Activated T-cell treated with anti-CD3 and anti-CD28 coated beads, Interleukin-2, amount 50 U/mL, for 72 hours (primary cell): ENCODE results near the gene COP1. TPM values are rescaled to one million over a fixed set of nuclear protein-coding genes. Genes with fewer than 3 reads are reported as not detected.
"Not testable (repeated sequence)": the region's sequence is repeated elsewhere in the genome, so short reads cannot be mapped to it uniquely, and the experiment has no call there.

Source experiments
- ATAC-seq, 2 donors: fragments of 150-1000 bp; cut with Tn5 transposase; replicated peaks in 1 of 2; 2 replicates each; pipeline ENCODE4 v1.10.0; 2021; ENCODE audit warnings: moderate library complexity in 2 of 2, mild to moderate bottlenecking in 1 of 2
- DNase-seq, 2 donors: peaks; one replicate each; pipeline ENCODE4 v3.0.0; 2021 to 2022; ENCODE audit warnings: mixed read lengths in 1 of 2
- H3K27ac Mint-ChIP-seq: one replicate; pipeline ENCODE4 v1.8.0; 2022; ENCODE audit warnings: mild to moderate bottlenecking, moderate library complexity, mixed read lengths
- H3K27me3 Mint-ChIP-seq: one replicate; pipeline ENCODE4 v1.8.0; 2022; ENCODE audit warnings: low read depth, mixed read lengths
- H3K36me3 Mint-ChIP-seq, 2 donors: one replicate each; pipeline ENCODE4 v1.8.0; 2022; ENCODE audit warnings: mixed read lengths in 2 of 2, mild to moderate bottlenecking in 1 of 2; ENCODE audit not compliant: insufficient read depth in 2 of 2
- H3K4me1 Mint-ChIP-seq: one replicate; pipeline ENCODE4 v1.8.0; 2022; ENCODE audit warnings: low read depth, mixed read lengths
- H3K4me3 Mint-ChIP-seq, 2 donors: one replicate each; pipeline ENCODE4 v1.8.0; 2022; ENCODE audit warnings: mild to moderate bottlenecking in 2 of 2, mixed read lengths in 2 of 2, moderate library complexity in 2 of 2
- H3K9me3 Mint-ChIP-seq, 2 donors: one replicate each; pipeline ENCODE4 v1.8.0; 2022; ENCODE audit warnings: mixed read lengths in 2 of 2
- total RNA-seq, 2 donors: library from RNA; stranded (reverse); gene quantifications; one replicate each; pipeline ENCODE4 v1.2.3, GENCODE V29; 2022

The COP1 gene
- total RNA-seq: 10 to 100 TPM; 53.5 to 56.8 TPM

DNA sequence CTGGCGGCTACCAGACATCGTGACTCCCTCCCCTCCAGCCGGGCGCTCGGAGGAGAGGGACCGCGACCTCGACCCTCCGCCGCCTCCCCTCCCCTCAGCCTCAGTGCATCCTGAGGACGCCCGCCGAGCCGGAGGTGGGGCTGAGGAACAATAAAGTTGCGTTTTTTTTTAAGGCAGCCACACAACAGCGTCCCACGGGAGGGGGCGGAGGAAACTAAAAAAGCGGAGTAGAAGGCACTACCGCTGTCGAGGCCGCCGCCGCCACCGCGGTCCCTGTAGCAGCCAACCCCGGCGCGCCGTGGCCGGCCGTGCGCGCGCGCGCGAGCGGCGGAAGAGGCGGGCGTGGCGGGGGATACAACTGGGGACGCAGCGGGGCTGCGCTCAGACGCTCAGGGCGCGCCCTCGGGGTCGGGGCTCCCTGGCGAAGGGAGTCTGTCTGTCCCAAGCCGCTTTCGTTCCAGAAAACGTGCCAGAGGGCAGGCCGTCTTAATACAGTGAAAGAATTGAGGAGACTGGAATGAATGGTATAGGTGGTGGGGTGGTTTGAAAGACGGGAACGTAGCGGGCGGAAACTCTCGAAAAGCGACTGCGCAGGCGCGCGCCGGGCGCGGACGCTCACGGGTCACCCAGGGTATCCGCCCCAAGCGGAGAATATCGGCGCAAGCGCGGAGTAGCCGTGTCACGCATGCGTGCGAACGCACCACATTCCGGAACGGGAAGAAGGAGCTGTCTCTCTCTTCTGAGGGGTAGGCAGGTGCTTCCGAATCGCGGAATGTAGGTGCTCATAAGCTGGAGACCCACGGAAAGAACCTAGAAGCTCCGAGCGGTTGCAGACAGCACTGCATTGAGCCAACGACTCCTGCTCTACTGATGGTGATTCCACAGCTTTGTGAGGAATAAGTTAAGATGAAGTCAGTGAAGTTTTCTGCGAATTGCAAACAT, at the start of gene COP1:
COP1 (minus strand) TSS at position 326 of the 942 bp plus-strand sequence; CDS start at position 18, 308 bp downstream.
- Mint-ChIP-seq H3K36me3 (peaks cover 6% of the 10 kb centered on the region in 2 donors), H3K4me1 (peaks cover 50% of the 10 kb centered on the region), H3K9me3 (no peaks in the 10 kb centered on the region), H3K4me3 (peak within 1 kb of the TSS; percentile 87 to 96), H3K27ac (peak within 1 kb of the TSS; percentile 90), H3K27me3 (no peaks in the 10 kb centered on the region)
- peak; percentile 91 to 93 for DNase-seq
- ATAC-seq: peak; percentile 86 to 88

GRCh38 chr1:176252191-176252590, 45.1 kb upstream of the COP1 start:
- Mint-ChIP-seq H3K4me3 (no peak overlapping the region), H3K9me3 (no peaks in the 10 kb centered on the region), H3K4me1 (no peaks in the 10 kb centered on the region), H3K36me3 (no peaks in the 10 kb centered on the region), H3K27ac (no peak overlapping the region), H3K27me3 (no peaks in the 10 kb centered on the region)
- ATAC-seq: no peak
- no peak for DNase-seq

GRCh38 chr1:176244851-176245250, 37.8 kb upstream of the COP1 start:
- no peak for ATAC-seq
- no peaks in the 10 kb centered on the region for H3K9me3 Mint-ChIP-seq
- DNase-seq: no peak
- no peak overlapping the region for H3K27ac Mint-ChIP-seq
- peaks cover 15% of the 10 kb centered on the region for H3K4me1 Mint-ChIP-seq
- H3K36me3 Mint-ChIP-seq: peaks cover 0 to 2% of the 10 kb centered on the region in 2 donors
- peaks cover 21% of the 10 kb centered on the region for H3K27me3 Mint-ChIP-seq
- H3K4me3 Mint-ChIP-seq: no peak overlapping the region

- no peak for ATAC-seq
- Mint-ChIP-seq H3K36me3 (peaks cover 0 to 2% of the 10 kb centered on the region in 2 donors), H3K4me3 (no peak overlapping the region)
These were observed 36.7 kb upstream of the COP1 start for GRCh38 chr1:176243746-176244145.

DNA sequence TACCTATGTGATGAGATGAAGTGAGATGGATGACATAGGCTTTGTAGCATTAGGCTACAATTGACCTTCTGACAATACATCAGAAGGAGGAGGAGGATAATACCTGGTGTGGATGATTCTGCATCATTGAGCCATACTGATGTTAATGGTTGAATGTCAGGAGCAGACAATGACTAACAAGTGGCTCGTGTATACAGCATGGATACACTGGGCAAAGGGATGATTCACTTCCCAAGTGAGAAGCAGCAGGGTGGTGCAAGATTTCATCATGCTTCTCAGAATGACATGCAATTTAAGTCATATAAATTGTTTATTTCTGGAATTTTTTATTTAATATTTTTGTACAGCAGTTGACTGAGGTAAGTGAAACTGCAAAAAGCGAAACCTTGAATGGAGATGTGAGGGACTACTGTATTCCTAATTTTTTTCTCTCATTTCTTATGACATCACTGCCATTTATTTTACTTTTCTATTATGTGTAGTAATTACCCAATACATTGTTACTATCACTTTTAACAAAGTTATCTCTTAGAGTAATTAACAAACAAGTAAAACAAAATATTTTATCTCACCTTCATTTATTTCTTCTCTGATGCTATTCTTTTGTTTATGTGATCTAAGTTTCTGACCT, 34.4 kb upstream of the COP1 start:
- H3K4me1 Mint-ChIP-seq: peaks cover 15% of the 10 kb centered on the region
- peaks cover 21% of the 10 kb centered on the region for H3K27me3 Mint-ChIP-seq
- DNase-seq (peak; percentile 19 to 22), ATAC-seq (peak; percentile 99 to 100)
- H3K36me3 Mint-ChIP-seq: peaks cover 0 to 2% of the 10 kb centered on the region in 2 donors
- H3K27ac Mint-ChIP-seq: peak overlapping the region; percentile 82
- no peaks in the 10 kb centered on the region for H3K9me3 Mint-ChIP-seq
- H3K4me3 Mint-ChIP-seq: peak overlapping the region in 1 of 2 donors; percentile 60

More at GRCh38 chr1:176243746-176244145, 36.7 kb upstream of the COP1 start:
- peaks cover 21% of the 10 kb centered on the region for H3K27me3 Mint-ChIP-seq
- no peaks in the 10 kb centered on the region for H3K9me3 Mint-ChIP-seq
- no peak for DNase-seq
- no peak overlapping the region for H3K27ac Mint-ChIP-seq
- peaks cover 15% of the 10 kb centered on the region for H3K4me1 Mint-ChIP-seq

GRCh38 chr1:176233657-176234056, 26.6 kb upstream of the COP1 start:
- H3K4me3 Mint-ChIP-seq, H3K36me3 Mint-ChIP-seq, H3K27ac Mint-ChIP-seq, ATAC-seq, H3K27me3 Mint-ChIP-seq, H3K9me3 Mint-ChIP-seq, H3K4me1 Mint-ChIP-seq, DNase-seq: not testable (repeated sequence)

- Mint-ChIP-seq H3K4me3 (no peak overlapping the region), H3K27me3 (no peaks in the 10 kb centered on the region), H3K9me3 (no peaks in the 10 kb centered on the region), H3K27ac (no peak overlapping the region), H3K36me3 (peaks cover 0 to 1% of the 10 kb centered on the region in 2 donors), H3K4me1 (no peaks in the 10 kb centered on the region)
- ATAC-seq (no peak), DNase-seq (no peak)
These were observed 20.5 kb upstream of the COP1 start for GRCh38 chr1:176227579-176227978.

- no peak for DNase-seq
- no peaks in the 10 kb centered on the region for H3K27me3 Mint-ChIP-seq
- no peak for ATAC-seq
- H3K4me3 Mint-ChIP-seq: no peak overlapping the region
- no peaks in the 10 kb centered on the region for H3K4me1 Mint-ChIP-seq
- H3K9me3 Mint-ChIP-seq: no peaks in the 10 kb centered on the region
- no peak overlapping the region for H3K27ac Mint-ChIP-seq
- no peaks in the 10 kb centered on the region for H3K36me3 Mint-ChIP-seq
These were observed 18.8 kb upstream of the COP1 start for GRCh38 chr1:176225911-176226310.

GRCh38 chr1:176225479-176225875, 18.4 kb upstream of the COP1 start:
- no peak for DNase-seq
- no peak overlapping the region for H3K4me3 Mint-ChIP-seq

GRCh38 chr1:176222196-176222595, 15.1 kb upstream of the COP1 start:
- no peaks in the 10 kb centered on the region for H3K4me1 Mint-ChIP-seq
- no peak for ATAC-seq
- H3K27me3 Mint-ChIP-seq: peaks cover 8% of the 10 kb centered on the region
- no peak for DNase-seq
- peaks cover 0 to 2% of the 10 kb centered on the region in 2 donors for H3K9me3 Mint-ChIP-seq
- H3K36me3 Mint-ChIP-seq: peaks cover 0 to 2% of the 10 kb centered on the region in 2 donors
- H3K27ac Mint-ChIP-seq: no peak overlapping the region
- H3K4me3 Mint-ChIP-seq: no peak overlapping the region

More at GRCh38 chr1:176225479-176225875, 18.4 kb upstream of the COP1 start:
- no peak for ATAC-seq
- Mint-ChIP-seq H3K9me3 (no peaks in the 10 kb centered on the region), H3K27me3 (no peaks in the 10 kb centered on the region), H3K4me1 (no peaks in the 10 kb centered on the region), H3K27ac (no peak overlapping the region), H3K36me3 (no peaks in the 10 kb centered on the region)

GRCh38 chr1:176220100-176220689, 13.1 kb upstream of the COP1 start:
- Mint-ChIP-seq H3K36me3 (peaks cover 0 to 2% of the 10 kb centered on the region in 2 donors), H3K9me3 (peaks cover 0 to 2% of the 10 kb centered on the region in 2 donors), H3K27ac (no peak overlapping the region), H3K4me3 (no peak overlapping the region), H3K4me1 (no peaks in the 10 kb centered on the region), H3K27me3 (peaks cover 12% of the 10 kb centered on the region)
- ATAC-seq (no peak), DNase-seq (no peak)

DNA sequence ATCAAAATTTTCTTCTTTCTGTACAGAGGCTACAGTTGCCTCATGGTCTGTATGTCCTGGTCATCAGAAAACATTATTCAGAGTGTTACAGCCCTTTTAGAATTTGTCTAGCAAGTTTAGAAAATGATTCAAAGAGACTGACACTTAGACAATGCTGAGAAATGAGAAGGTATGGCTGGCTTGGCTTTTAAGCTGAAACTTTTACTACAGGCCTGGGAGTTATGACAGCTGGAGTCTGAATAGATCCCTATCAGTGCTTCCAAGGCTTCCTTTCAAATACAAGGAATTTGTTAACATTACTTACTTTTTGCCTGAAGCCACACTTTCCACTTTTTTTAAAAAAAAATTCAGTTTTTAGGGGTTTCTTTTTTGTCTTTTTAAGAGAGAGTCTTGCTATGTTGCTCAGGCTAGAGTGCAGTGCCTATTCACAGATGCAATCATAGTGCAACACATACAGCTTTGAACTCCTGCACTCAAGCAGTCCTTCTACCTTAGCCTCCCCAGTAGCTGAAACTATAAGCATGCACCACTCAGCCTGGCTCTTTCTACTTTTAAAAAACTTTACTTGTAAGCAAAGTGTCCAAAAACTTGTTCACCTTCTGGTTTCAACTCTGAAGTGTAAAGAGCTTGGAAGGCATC, 10.5 kb upstream of the COP1 start:
- Mint-ChIP-seq H3K27me3 (peaks cover 17% of the 10 kb centered on the region), H3K4me3 (no peak overlapping the region), H3K9me3 (peaks cover 0 to 2% of the 10 kb centered on the region in 2 donors), H3K4me1 (no peaks in the 10 kb centered on the region), H3K36me3 (peaks cover 0 to 2% of the 10 kb centered on the region in 2 donors), H3K27ac (no peak overlapping the region)
- DNase-seq: no peak
- no peak for ATAC-seq
